IPS DF 6.9 (cell line): ENCODE measurements around the gene ITPR3.

Experiments used
- DNase-seq: peaks from one replicate; pipeline ENCODE4 v3.0.0-alpha.2; 2013; ENCODE audit warnings: low read depth, low spot score
- H3K27ac ChIP-seq: one replicate; pipeline ENCODE4 v1.5.1; 2013; ENCODE audit warnings: low read length, control low read depth
- H3K27me3 ChIP-seq: 2 replicates; pipeline ENCODE4 v1.6.1; 2013; ENCODE audit warnings: mild to moderate bottlenecking, low read length; ENCODE audit not compliant: control insufficient read depth, insufficient read depth
- H3K36me3 ChIP-seq: 2 replicates; pipeline ENCODE4 v1.6.1; 2013; ENCODE audit warnings: low read length; ENCODE audit not compliant: control insufficient read depth, insufficient read depth
- H3K4me1 ChIP-seq: 2 replicates; pipeline ENCODE4 v1.6.1; 2013; ENCODE audit warnings: low read length; ENCODE audit not compliant: control insufficient read depth, insufficient read depth
- H3K4me3 ChIP-seq: 2 replicates; pipeline ENCODE4 v1.5.1; 2013; ENCODE audit warnings: mild to moderate bottlenecking, low read length
- H3K9me3 ChIP-seq: 2 replicates; pipeline ENCODE4 v1.6.1; 2013; ENCODE audit warnings: low read length, inconsistent platforms; ENCODE audit not compliant: control insufficient read depth, insufficient read depth
- WGBS: extraction: QIAGEN DNeasy Blood & Tissue Kit; methylation state at CpG from one replicate; pipeline ENCODE4 v1.1.7; 2013; ENCODE audit warnings: mixed read lengths, missing lambda C conversion rate; ENCODE audit not compliant: insufficient read length, insufficient coverage; 5-methylcytosine and 5-hydroxymethylcytosine counted together

Gene ITPR3

DNA sequence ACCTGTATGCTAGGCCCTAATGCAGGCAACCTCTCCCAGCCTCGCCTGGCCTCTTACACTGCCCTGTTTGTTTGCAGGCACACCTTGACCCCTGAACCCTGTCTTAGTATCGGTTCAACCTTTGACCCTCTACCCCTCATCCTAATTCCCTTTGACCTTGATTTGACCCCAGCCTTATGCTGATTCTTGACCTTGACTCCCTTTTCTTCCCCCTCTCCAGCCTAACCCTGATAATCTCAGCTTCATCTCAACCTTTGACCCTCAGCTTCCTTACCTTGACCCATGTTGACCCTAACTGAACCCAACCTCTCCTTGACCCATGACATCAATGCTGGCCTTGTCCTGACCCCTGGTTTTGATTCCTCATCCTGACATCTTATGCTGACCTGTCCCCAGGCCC lies 56.6 kb downstream of the ITPR3 start:
- no peak overlapping the region for H3K27ac ChIP-seq

DNA sequence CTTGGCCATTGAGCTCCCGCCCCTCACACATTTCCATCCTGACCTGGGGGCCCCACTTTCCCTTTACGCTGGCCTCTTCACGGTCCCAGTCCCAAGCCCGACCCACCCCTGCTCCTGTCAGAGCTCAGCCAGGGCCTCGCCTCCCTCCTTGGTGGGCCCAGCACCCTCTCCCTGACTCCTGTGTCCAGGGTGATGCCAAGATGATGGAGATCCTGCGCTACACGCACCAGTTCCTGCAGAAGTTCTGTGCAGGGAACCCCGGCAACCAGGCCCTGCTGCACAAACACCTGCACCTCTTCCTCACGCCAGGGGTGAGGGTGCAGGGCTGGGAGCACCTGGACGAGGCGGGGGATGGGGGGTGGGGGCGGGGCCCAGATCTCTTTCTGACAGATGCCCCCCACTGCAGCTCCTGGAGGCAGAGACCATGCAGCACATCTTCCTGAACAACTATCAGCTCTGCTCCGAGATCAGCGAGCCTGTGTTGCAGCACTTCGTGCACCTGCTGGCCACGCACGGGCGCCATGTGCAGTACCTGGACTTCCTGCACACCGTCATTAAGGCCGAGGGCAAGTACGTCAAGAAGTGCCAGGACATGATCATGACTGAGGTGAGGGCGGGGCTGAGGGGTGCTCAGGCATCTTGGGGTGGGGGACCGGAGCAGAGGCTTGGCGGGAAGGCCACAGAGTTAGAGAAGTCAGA lies 57.3 kb downstream of the ITPR3 start:
- no peak overlapping the region for H3K27ac ChIP-seq
- H3K27me3 ChIP-seq: no peaks in the 10 kb centered on the region
- WGBS: no CpG with 5 or more reads among the region's 24 CpGs
- peaks cover 41% of the 10 kb centered on the region for H3K36me3 ChIP-seq
- no peaks in the 10 kb centered on the region for H3K9me3 ChIP-seq
- DNase-seq: no peak
- no peak overlapping the region for H3K4me3 ChIP-seq
- no peaks in the 10 kb centered on the region for H3K4me1 ChIP-seq

More for the DNA sequence above, 56.6 kb downstream of the ITPR3 start:
- no peak for DNase-seq
- Histone ChIP-seq H3K27me3 (no peaks in the 10 kb centered on the region), H3K4me3 (no peak overlapping the region), H3K4me1 (no peaks in the 10 kb centered on the region), H3K9me3 (no peaks in the 10 kb centered on the region), H3K36me3 (peaks cover 36% of the 10 kb centered on the region)
- WGBS: no CpG with 5 or more reads among the region's 2 CpGs

DNA sequence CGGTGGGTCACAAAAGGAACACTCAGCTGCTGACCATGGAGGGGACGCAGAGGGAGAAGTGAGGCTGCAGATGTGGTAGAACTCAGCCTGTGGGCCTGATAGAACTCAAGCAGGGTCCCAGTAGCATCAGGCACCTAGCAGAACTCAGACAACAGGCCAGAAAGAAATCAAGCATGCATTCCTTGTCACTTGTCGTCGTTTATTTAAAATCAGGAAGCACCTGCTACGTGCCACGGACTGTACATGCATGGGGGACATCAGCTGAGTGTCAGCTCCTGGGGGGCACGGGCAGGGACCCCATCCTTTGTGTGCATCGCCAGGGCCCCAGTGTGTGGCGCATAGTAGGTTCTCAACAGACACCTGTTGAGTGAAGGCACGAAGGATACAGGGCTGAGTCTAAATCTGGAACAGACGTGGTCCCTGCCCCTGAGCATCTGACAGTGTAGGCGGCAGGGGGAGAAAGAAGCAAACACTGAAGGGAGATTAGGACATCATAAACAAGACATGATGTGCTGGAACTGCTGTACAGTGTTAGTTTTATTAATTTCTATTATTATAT lies 57.9 kb downstream of the ITPR3 start:
- Histone ChIP-seq H3K9me3 (no peaks in the 10 kb centered on the region), H3K4me1 (no peaks in the 10 kb centered on the region), H3K4me3 (no peak overlapping the region), H3K36me3 (peaks cover 41% of the 10 kb centered on the region), H3K27ac (no peak overlapping the region), H3K27me3 (no peaks in the 10 kb centered on the region)
- no peak for DNase-seq
- WGBS: no CpG with 5 or more reads among the region's 12 CpGs

DNA sequence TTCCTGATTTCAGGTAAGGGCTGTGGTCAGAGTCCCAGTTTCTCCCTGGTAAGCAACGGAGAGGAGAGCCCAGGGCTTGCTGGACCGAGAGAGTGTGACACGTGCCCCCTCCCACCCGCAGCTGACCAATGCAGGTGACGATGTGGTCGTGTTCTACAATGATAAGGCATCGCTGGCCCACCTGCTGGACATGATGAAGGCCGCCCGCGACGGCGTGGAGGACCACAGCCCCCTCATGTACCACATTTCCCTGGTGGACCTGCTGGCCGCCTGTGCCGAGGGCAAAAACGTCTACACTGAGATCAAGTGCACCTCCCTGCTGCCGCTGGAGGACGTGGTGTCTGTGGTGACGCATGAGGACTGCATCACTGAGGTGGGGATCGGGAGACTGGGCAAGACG lies 58.6 kb downstream of the ITPR3 start:
- Histone ChIP-seq H3K36me3 (peaks cover 46% of the 10 kb centered on the region), H3K9me3 (no peaks in the 10 kb centered on the region), H3K27ac (no peak overlapping the region), H3K4me3 (no peak overlapping the region), H3K4me1 (no peaks in the 10 kb centered on the region), H3K27me3 (no peaks in the 10 kb centered on the region)
- no peak for DNase-seq
- WGBS: no CpG with 5 or more reads among the region's 20 CpGs

DNA sequence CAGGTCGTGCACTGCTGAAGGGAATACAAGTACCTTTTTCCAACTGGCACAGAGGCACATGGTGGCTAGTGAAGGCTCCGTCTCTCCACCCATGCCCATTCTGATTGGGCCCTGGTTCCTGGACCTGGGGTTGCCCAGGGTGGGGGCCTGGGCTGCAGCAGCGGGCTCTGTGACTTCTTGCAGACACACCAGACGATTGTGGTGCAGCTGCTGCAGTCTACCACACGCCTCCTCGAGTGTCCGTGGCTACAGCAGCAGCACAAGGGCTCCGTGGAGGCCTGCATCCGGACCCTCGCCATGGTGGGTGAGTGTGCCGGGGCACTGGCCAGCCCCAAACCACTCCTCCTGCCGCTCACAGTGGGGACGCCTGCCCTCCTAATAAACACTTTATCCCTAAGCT lies 61.2 kb downstream of the ITPR3 start:
- no peaks in the 10 kb centered on the region for H3K9me3 ChIP-seq
- no CpG with 5 or more reads among the region's 13 CpGs for WGBS
- no peaks in the 10 kb centered on the region for H3K4me1 ChIP-seq
- no peak for DNase-seq
- H3K36me3 ChIP-seq: peaks cover 59% of the 10 kb centered on the region
- no peak overlapping the region for H3K4me3 ChIP-seq
- H3K27me3 ChIP-seq: no peaks in the 10 kb centered on the region
- no peak overlapping the region for H3K27ac ChIP-seq

GRCh38 chr6:33683051-33683571 lies 62.0 kb downstream of the ITPR3 start:
- no peak for DNase-seq
- H3K4me3 ChIP-seq: no peak overlapping the region
- H3K27me3 ChIP-seq: no peaks in the 10 kb centered on the region
- no peaks in the 10 kb centered on the region for H3K9me3 ChIP-seq
- WGBS: no CpG with 5 or more reads among the region's 15 CpGs
- H3K4me1 ChIP-seq: no peaks in the 10 kb centered on the region
- H3K27ac ChIP-seq: no peak overlapping the region
- peaks cover 63% of the 10 kb centered on the region for H3K36me3 ChIP-seq

DNA sequence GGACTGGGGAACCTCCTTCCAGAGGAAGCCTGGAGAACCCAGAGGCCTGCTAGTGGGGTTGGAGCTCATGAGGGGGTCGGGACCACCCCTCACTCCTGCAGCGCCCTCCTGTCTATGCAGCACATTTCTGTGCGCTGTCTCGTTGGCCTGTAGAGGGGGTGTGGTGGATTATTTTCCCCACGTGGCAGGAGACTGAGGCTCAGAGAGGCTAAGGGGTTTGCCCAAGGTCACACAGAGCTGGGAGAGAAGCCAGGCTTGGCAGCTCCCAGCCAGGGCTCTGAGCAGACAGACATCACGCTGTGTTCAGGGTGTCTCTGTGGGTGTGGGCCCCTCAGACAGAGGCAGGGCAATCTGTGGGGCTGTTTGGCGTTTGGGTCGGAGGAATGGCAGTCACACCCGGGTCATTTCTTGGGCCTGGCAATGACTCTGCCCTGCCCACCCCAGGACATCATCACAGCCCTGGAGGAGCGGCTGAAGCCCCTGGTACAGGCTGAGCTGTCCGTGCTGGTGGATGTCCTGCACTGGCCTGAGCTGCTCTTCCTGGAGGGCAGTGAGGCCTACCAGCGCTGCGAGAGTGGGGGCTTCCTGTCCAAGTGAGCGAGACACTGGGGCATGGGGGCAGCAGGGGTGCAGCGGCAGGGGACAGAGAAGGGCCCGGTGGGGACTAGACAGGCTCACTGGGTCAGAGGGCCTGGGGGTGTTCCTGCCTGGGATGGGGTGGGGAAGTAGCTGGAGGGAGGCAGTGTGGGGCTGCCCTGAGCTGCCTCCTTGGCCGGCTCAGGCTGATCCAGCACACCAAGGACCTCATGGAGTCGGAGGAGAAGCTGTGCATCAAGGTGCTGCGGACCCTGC lies 62.7 kb downstream of the ITPR3 start:
- Histone ChIP-seq H3K9me3 (no peaks in the 10 kb centered on the region), H3K36me3 (peaks cover 65% of the 10 kb centered on the region), H3K4me1 (no peaks in the 10 kb centered on the region), H3K27ac (no peak overlapping the region), H3K27me3 (no peaks in the 10 kb centered on the region), H3K4me3 (no peak overlapping the region)
- WGBS: no CpG with 5 or more reads among the region's 19 CpGs
- no peak for DNase-seq

- peaks cover 70% of the 10 kb centered on the region for H3K36me3 ChIP-seq
- H3K9me3 ChIP-seq: no peaks in the 10 kb centered on the region
- no CpG with 5 or more reads among the region's 16 CpGs for WGBS
- H3K27ac ChIP-seq: no peak overlapping the region
- H3K27me3 ChIP-seq: no peaks in the 10 kb centered on the region
- no peak for DNase-seq
- no peaks in the 10 kb centered on the region for H3K4me1 ChIP-seq
- no peak overlapping the region for H3K4me3 ChIP-seq
Measured at GRCh38 chr6:33684428-33684896, 63.3 kb downstream of the ITPR3 start.

- no peak overlapping the region for H3K27ac ChIP-seq
- no peak for DNase-seq
- no peaks in the 10 kb centered on the region for H3K27me3 ChIP-seq
- no peaks in the 10 kb centered on the region for H3K4me1 ChIP-seq
- no peak overlapping the region for H3K4me3 ChIP-seq
- WGBS: no CpG with 5 or more reads among the region's 7 CpGs
- H3K36me3 ChIP-seq: peaks cover 68% of the 10 kb centered on the region
- H3K9me3 ChIP-seq: no peaks in the 10 kb centered on the region
Measured at GRCh38 chr6:33684983-33685382, 63.9 kb downstream of the ITPR3 start.

GRCh38 chr6:33685411-33686224 lies 64.5 kb downstream of the ITPR3 start:
- H3K4me3 ChIP-seq: no peak overlapping the region; the same call in 1 of the 2 replicates
- H3K36me3 ChIP-seq: peaks cover 63% of the 10 kb centered on the region
- no peaks in the 10 kb centered on the region for H3K4me1 ChIP-seq
- no peaks in the 10 kb centered on the region for H3K9me3 ChIP-seq
- no CpG with 5 or more reads among the region's 38 CpGs for WGBS
- no peaks in the 10 kb centered on the region for H3K27me3 ChIP-seq
- no peak overlapping the region for H3K27ac ChIP-seq
- no peak for DNase-seq
